ENCODE results near the gene CDK16. TPM values are rescaled to one million over a fixed set of nuclear protein-coding genes. Genes with fewer than 3 reads are reported as not detected.

The CDK16 gene
- total and polyA plus RNA-seq, 2 donors (not counting 3 experiments of a cell fraction or from before 2014, with no cell fraction given): 99.9 to 149 TPM

DNA sequence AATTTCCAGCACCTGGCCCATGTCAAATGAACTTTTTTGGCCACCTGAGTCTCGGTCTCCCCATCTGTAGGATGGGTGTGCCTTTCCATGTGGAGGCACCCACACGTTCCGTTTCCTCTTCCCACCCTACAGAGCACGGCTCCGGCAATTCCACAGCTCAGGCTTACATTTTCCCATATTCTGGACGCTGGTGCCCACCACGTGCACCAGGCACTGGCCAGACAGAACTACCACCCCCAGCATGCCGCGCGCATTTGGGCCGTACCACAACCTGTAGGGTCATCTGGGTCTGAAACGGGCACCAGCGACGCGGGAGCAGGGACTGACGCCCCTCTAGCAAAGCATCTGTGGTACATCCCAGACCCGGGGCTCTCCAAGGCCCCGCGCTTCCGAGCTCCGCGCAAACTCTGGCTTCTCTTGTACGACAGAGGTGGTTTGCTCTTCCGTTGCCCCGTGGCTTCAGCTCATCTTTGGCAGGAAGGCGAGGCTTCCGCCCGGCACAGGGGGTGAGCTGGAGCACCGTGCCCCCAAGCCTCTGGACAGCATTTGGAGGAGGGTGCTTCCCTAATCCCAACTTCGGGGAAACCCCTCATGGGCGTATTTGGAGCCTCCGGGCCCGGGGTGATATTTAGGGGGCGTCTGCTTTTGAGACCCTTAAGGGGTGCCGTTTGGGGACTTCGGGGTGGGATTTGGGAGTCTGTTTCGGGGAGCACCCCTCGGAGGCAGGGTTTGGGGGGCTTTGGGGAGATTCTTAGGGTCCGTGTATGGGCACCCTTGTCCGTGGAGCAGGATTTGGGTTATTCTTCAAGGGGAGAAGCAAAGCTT is 27.8 kb upstream of the CDK16 start:
- TF ChIP-seq, protein P1, sequence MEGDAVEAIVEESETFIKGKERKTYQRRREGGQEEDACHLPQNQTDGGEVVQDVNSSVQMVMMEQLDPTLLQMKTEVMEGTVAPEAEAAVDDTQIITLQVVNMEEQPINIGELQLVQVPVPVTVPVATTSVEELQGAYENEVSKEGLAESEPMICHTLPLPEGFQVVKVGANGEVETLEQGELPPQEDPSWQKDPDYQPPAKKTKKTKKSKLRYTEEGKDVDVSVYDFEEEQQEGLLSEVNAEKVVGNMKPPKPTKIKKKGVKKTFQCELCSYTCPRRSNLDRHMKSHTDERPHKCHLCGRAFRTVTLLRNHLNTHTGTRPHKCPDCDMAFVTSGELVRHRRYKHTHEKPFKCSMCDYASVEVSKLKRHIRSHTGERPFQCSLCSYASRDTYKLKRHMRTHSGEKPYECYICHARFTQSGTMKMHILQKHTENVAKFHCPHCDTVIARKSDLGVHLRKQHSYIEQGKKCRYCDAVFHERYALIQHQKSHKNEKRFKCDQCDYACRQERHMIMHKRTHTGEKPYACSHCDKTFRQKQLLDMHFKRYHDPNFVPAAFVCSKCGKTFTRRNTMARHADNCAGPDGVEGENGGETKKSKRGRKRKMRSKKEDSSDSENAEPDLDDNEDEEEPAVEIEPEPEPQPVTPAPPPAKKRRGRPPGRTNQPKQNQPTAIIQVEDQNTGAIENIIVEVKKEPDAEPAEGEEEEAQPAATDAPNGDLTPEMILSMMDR (IDR thresholded peaks at IDR 0.05; ENCODE audit: extremely low read depth in 1 of 2, insufficient read depth in 1 of 2, low read depth in 1 of 2, low read length in 2 of 2): no peak
- no peak for TF ChIP-seq JUN (IDR thresholded peaks at IDR 0.05; ENCODE audit: borderline replicate concordance, insufficient read depth, insufficient read length, low read depth)
- TF ChIP-seq MAX (IDR thresholded peaks at IDR 0.05; ENCODE audit: insufficient read depth, insufficient read length): peak; percentile 74
- no peak for TF ChIP-seq GATA2 (IDR thresholded peaks at IDR 0.05; ENCODE audit: insufficient read depth, insufficient read length, low read depth, low read length)
- TF ChIP-seq MYC (IDR thresholded peaks at IDR 0.05; ENCODE audit: low read depth, low read length): peak; percentile 98
- TF ChIP-seq EZH2 (IDR thresholded peaks at IDR 0.05; ENCODE audit: borderline replicate concordance, low read depth, low read length, severe bottlenecking): no peak
- no peak for TF ChIP-seq FOS (IDR thresholded peaks at IDR 0.05; ENCODE audit: borderline replicate concordance, insufficient read depth, low read length)
- peak; percentile 77 for TF ChIP-seq POLR2AphosphoS5 (IDR thresholded peaks at IDR 0.05; ENCODE audit: insufficient read depth, low read depth, low read length)
- peak; percentile 68 for TF ChIP-seq POLR2A (IDR thresholded peaks at IDR 0.05; ENCODE audit: low read depth, low read length)
- no peaks in the 10 kb centered on the region for H3K9me3 ChIP-seq (replicated peaks; ENCODE audit: control insufficient read depth, insufficient read depth, low read length)
- peak overlapping the region; percentile 64 to 77 (median 73) for H3K4me3 ChIP-seq (replicated peaks in 1 of 3; ENCODE audit: insufficient read depth in 1 of 3, low read depth in 1 of 3, low read length in 3 of 3)
- dilution Hi-C loops (cut with MboI; ENCODE audit: extremely low pct_ligation_motif_present, low sequenced_read_pairs) (no loop called here), intact Hi-C loops (cut with micrococcal nuclease) (loop anchor here (5.0 kb wide), 1 partner anchor 447 kb away; no protein-coding TSS in a partner anchor)
- BruUV-seq (replicated peaks): no TSS peak
- ChIA-PET CTCF (interaction anchor here (0.6 to 3.4 kb wide), 3 partner anchors 173 to 332 kb away, joined by 3 to 17 read pairs (median 11); no protein-coding TSS in a partner anchor), POLR2A (interaction anchor here (0.6 kb wide), 1 partner anchor 23 kb away, joined by 5 read pairs; no protein-coding TSS in a partner anchor)
- peak overlapping the region; percentile 60 for H2AFZ ChIP-seq (ENCODE audit: low read depth, low read length)
- H3K79me2 ChIP-seq (ENCODE audit: control insufficient read depth, insufficient read depth, low read length): peaks cover 28% of the 10 kb centered on the region
- H3K9me1 ChIP-seq (replicated peaks; ENCODE audit: control insufficient read depth, extremely low read depth, insufficient read depth, low read length): no peaks in the 10 kb centered on the region
- H3K4me2 ChIP-seq (ENCODE audit: insufficient read depth, low read length): peak overlapping the region; percentile 70
- peak overlapping the region; percentile 56 for H3K9ac ChIP-seq (replicated peaks; ENCODE audit: extremely low read depth, insufficient read depth, low read length)
- H3K27me3 ChIP-seq (ENCODE audit: control insufficient read depth in 2 of 2, insufficient read depth in 2 of 2, low read length in 2 of 2): no peaks in the 10 kb centered on the region
- peaks cover 0 to 9% of the 10 kb centered on the region in 2 experiments for H3K36me3 ChIP-seq (ENCODE audit: control insufficient read depth in 2 of 2, extremely low read depth in 1 of 2, insufficient read depth in 2 of 2, low read length in 2 of 2)
- H3K27ac ChIP-seq (ENCODE audit: insufficient read depth, low read depth, low read length): peak overlapping the region; percentile 24
- FAIRE-seq (peak; percentile 96), DNase-seq (ENCODE audit: low read depth, low spot score) (peak; percentile 88)
- H3K4me1 ChIP-seq (ENCODE audit: control insufficient read depth, extremely low read depth, insufficient read depth, low read length): peaks cover 22% of the 10 kb centered on the region
- H4K20me1 ChIP-seq (replicated peaks; ENCODE audit: control insufficient read depth, extremely low read depth, insufficient read depth, low read length): no peaks in the 10 kb centered on the region

All from endothelial cell of umbilical vein (primary cell).